HepG2 (cell line): ENCODE results near the gene TLCD1. TPM values are rescaled to one million over a fixed set of nuclear protein-coding genes. Genes with fewer than 3 reads are reported as not detected.

ENCODE experiments used
- AHR ChIP-seq: IDR thresholded peaks from 2 replicates; pipeline ENCODE4 v1.6.1; 2018; ENCODE audit warnings: missing genetic modification reagents, missing compliant biosample characterization
- CHD2 ChIP-seq: IDR thresholded peaks from 2 replicates; pipeline ENCODE4 v1.6.1; 2011; ENCODE audit warnings: low read depth, low read length, improper control_type of control experiment
- FOXC1 ChIP-seq: sonication (generic); formaldehyde crosslinking; IDR thresholded peaks from 2 replicates; pipeline ENCODE4 v1.8.0; 2022; ENCODE audit warnings: mild to moderate bottlenecking, missing genetic modification reagents, borderline replicate concordance
- GABPA ChIP-seq, 2 experiments: IDR thresholded peaks; 2 replicates each; pipeline ENCODE4 v1.6.1; 2011 to 2016; ENCODE audit warnings: low read depth in 2 of 2, low read length in 1 of 2, missing biosample characterization in 1 of 2, missing genetic modification characterization in 1 of 2
- GATAD2A ChIP-seq: IDR thresholded peaks from 2 replicates; pipeline ENCODE4 v1.6.1; 2016
- HES4 ChIP-seq: sonication (generic); formaldehyde crosslinking; IDR thresholded peaks from 2 replicates; pipeline ENCODE4 v1.9.0; 2021; ENCODE audit warnings: mild to moderate bottlenecking, missing genetic modification reagents, borderline replicate concordance
- HMGA1 ChIP-seq: sonication (generic); formaldehyde crosslinking; conservative IDR thresholded peaks from 2 replicates; pipeline ENCODE4 v1.4.0; 2020; ENCODE audit warnings: missing genetic modification reagents
- HOXA3 ChIP-seq: sonication (generic); formaldehyde crosslinking; IDR thresholded peaks from 2 replicates; pipeline ENCODE4 v1.5.0; 2020; ENCODE audit warnings: missing genetic modification reagents
- KDM6A ChIP-seq: IDR thresholded peaks from 2 replicates; pipeline ENCODE4 v1.6.1; 2016; ENCODE audit warnings: low read depth
- MXI1 ChIP-seq: IDR thresholded peaks from 3 replicates; pipeline ENCODE4 v1.6.1; 2012; ENCODE audit warnings: low read depth, low read length, inconsistent platforms, borderline replicate concordance
- NFIC ChIP-seq: IDR thresholded peaks from 2 replicates; pipeline ENCODE4 v1.6.1; 2012; ENCODE audit warnings: mild to moderate bottlenecking, low read length, inconsistent platforms
- PHF20 ChIP-seq: sonication (generic); formaldehyde crosslinking; IDR thresholded peaks from 2 replicates; pipeline ENCODE4 v1.5.0; 2020; ENCODE audit warnings: mild to moderate bottlenecking, missing genetic modification reagents
- SIN3A ChIP-seq: IDR thresholded peaks from 2 replicates; pipeline ENCODE4 v1.6.1; 2011; ENCODE audit warnings: low read depth, mild to moderate bottlenecking, control low read depth, low read length, borderline replicate concordance
- TMF1 ChIP-seq: sonication (generic); formaldehyde crosslinking; IDR thresholded peaks from 2 replicates; pipeline ENCODE4 v1.8.1; 2022; ENCODE audit warnings: low read depth, missing genetic modification reagents
- ZGPAT ChIP-seq: IDR thresholded peaks from 2 replicates; pipeline ENCODE4 v1.6.1; 2016; ENCODE audit warnings: mild to moderate bottlenecking
- ZNF274 ChIP-seq: sonication (generic); formaldehyde crosslinking; IDR thresholded peaks from 2 replicates; pipeline ENCODE4 v1.5.1; 2020; ENCODE audit warnings: mild to moderate bottlenecking, missing genetic modification reagents
- ZNF709 ChIP-seq: sonication (generic); formaldehyde crosslinking; IDR thresholded peaks from 2 replicates; pipeline ENCODE4 v1.5.0; 2020; ENCODE audit warnings: mild to moderate bottlenecking, missing genetic modification reagents
- ZNF768 ChIP-seq: sonication (generic); formaldehyde crosslinking; IDR thresholded peaks from 2 replicates; pipeline ENCODE4 v1.4.0; 2020; ENCODE audit warnings: missing genetic modification reagents
- polyA plus RNA-seq, 8 experiments: library from polyadenylated mRNA; depleted of rRNA in 3 of 8; stranded (reverse) in 7 of 8; unstranded in 1 of 8; fragments of >200 nt; fragmentation: Illumina TruSeq in 4 of 8; extraction: Trizol in 4 of 8; gene quantifications; 2 replicates each; pipeline versions ENCODE4 v1.2.1 to v1.2.3, GENCODE V29; 2011 to 2016; ENCODE audit warnings: low read depth in 4 of 8, missing spikeins in 1 of 8, mixed read lengths in 1 of 8; ENCODE audit not compliant: insufficient read depth in 1 of 8
- total RNA-seq, 5 experiments: library from RNA; depleted of rRNA; stranded (reverse); fragments of >200 nt; fragmentation: Illumina TruSeq; extraction: Trizol; gene quantifications; 2 replicates each; pipeline ENCODE4 v1.2.3, GENCODE V29; 2016; ENCODE audit warnings: low read depth in 1 of 5
- TF ChIP-seq, protein P1 (sequence below): sonication (generic); formaldehyde crosslinking; IDR thresholded peaks from 2 replicates; pipeline ENCODE4 v1.5.1; 2020; ENCODE audit warnings: missing genetic modification reagents, mild to moderate bottlenecking, borderline replicate concordance
- TF ChIP-seq, protein P2 (sequence below): sonication (generic); formaldehyde crosslinking; IDR thresholded peaks from 2 replicates; pipeline ENCODE4 v1.8.1; 2022; ENCODE audit warnings: mild to moderate bottlenecking, missing genetic modification reagents
- TF ChIP-seq, protein P3 (sequence below): sonication (generic); formaldehyde crosslinking; IDR thresholded peaks from 2 replicates; pipeline ENCODE4 v1.5.1; 2020; ENCODE audit warnings: missing genetic modification reagents, mild to moderate bottlenecking, borderline replicate concordance
- TF ChIP-seq, protein P4 (sequence below): IDR thresholded peaks from 2 replicates; pipeline ENCODE4 v1.6.1; 2016; ENCODE audit warnings: low read depth, control low read depth

TLCD1 gene
- total and polyA plus RNA-seq, 2 of the 13 experiments (the other 11 are each of a cell fraction or from before 2014, with no cell fraction given), result 14.9 to 19.6 TPM

DNA sequence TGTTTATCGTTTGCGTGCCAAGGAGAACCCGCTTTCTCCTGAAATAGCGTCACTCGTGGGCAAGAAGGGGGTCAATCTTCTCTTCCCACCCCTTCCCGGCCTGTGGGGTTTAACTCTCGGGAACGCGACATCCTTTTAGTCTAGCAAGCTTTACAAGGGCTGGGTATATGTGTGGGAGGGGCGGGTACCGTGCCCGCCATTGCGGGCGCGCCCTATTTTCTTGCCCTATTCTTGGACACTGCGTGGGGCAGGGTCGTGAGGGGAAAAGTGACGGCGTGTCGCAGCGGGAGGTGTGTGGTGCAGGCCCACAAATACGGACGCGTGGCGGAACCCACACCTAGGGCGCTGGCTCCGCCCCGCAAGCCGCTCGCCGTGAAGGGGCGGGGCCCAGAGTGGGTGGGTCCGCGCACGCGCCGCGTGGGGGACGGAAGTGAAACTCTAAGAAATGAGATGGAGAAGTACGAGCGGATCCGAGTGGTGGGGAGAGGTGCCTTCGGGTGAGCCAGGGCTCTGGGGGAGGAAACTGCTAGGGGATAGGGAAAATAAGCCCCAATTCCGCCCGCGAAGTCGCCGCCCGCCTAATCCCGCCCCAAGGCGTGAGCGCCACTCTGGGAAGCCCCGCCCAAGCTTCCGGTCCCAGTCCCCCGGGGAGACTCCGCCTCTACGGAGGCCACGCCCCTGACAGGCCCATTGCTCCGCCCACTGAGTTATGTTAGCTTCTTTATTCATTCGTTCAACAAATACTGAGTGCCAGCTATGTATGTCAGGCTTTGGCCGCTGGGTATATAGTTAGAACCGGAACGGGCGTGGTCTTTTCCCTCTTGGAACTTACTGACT lies 2.5 kb upstream of the TLCD1 start, which contains the start of gene NEK8 (continued):
- TF ChIP-seq ZGPAT (CRISPR knock-in tag) (no peak), KDM6A (CRISPR knock-in tag) (no peak), HMGA1 (CRISPR knock-in tag) (no peak), NFIC (0 out of 2 replicates have a peak, but pooled peaks have one; percentile 27), TMF1 (CRISPR knock-in tag) (peak; percentile 50; the same call in 1 of the 2 replicates), SIN3A (0 out of 2 replicates have a peak, but pooled peaks have one; percentile 30), HOXA3 (CRISPR knock-in tag) (peak; percentile 56), AHR (CRISPR knock-in tag) (0 out of 2 replicates have a peak, but pooled peaks have one; percentile 9), ZNF274 (CRISPR knock-in tag) (no peak), CHD2 (no peak), PHF20 (CRISPR knock-in tag) (peak; percentile 65), ZNF768 (CRISPR knock-in tag) (peak; percentile 30; the same call in 1 of the 2 replicates), HES4 (CRISPR knock-in tag) (peak; percentile 79; the same call in 1 of the 2 replicates), GATAD2A (CRISPR knock-in tag) (0 out of 2 replicates have a peak, but pooled peaks have one; percentile 9), FOXC1 (peak; percentile 40; the same call in 1 of the 2 replicates), GABPA (IDR thresholded peaks at IDR 0.05; ENCODE audit: low read depth, low read length) (peak; percentile 50), GABPA (CRISPR knock-in tag; IDR thresholded peaks at IDR 0.05; ENCODE audit: low read depth) (peak; percentile 84), MXI1 (peak; percentile 62; the same call in 1 of the 3 replicates), ZNF709 (CRISPR knock-in tag) (peak; percentile 63; the same call in 1 of the 2 replicates)
- TF ChIP-seq, protein P1, sequence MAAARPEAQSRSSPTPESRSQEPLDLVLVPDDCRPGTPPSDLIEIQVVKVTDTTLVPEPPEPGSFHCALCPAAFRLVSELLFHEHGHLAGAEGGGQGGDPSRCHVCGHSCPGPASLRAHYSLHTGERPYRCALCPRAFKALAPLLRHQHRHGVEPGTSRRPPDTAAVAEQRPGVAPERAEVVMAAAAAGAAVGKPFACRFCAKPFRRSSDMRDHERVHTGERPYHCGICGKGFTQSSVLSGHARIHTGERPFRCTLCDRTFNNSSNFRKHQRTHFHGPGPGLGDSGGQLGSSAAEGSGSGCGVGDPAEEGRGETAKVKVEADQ (CRISPR knock-in tag), result 0 out of 2 replicates have a peak, but pooled peaks have one; percentile 27
- TF ChIP-seq, protein P2, sequence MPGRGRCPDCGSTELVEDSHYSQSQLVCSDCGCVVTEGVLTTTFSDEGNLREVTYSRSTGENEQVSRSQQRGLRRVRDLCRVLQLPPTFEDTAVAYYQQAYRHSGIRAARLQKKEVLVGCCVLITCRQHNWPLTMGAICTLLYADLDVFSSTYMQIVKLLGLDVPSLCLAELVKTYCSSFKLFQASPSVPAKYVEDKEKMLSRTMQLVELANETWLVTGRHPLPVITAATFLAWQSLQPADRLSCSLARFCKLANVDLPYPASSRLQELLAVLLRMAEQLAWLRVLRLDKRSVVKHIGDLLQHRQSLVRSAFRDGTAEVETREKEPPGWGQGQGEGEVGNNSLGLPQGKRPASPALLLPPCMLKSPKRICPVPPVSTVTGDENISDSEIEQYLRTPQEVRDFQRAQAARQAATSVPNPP (CRISPR knock-in tag), result no peak
- TF ChIP-seq, protein P3, sequence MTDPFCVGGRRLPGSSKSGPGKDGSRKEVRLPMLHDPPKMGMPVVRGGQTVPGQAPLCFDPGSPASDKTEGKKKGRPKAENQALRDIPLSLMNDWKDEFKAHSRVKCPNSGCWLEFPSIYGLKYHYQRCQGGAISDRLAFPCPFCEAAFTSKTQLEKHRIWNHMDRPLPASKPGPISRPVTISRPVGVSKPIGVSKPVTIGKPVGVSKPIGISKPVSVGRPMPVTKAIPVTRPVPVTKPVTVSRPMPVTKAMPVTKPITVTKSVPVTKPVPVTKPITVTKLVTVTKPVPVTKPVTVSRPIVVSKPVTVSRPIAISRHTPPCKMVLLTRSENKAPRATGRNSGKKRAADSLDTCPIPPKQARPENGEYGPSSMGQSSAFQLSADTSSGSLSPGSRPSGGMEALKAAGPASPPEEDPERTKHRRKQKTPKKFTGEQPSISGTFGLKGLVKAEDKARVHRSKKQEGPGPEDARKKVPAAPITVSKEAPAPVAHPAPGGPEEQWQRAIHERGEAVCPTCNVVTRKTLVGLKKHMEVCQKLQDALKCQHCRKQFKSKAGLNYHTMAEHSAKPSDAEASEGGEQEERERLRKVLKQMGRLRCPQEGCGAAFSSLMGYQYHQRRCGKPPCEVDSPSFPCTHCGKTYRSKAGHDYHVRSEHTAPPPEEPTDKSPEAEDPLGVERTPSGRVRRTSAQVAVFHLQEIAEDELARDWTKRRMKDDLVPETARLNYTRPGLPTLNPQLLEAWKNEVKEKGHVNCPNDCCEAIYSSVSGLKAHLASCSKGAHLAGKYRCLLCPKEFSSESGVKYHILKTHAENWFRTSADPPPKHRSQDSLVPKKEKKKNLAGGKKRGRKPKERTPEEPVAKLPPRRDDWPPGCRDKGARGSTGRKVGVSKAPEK (CRISPR knock-in tag), result peak; percentile 43; the same call in 1 of the 2 replicates
- TF ChIP-seq, protein P4, sequence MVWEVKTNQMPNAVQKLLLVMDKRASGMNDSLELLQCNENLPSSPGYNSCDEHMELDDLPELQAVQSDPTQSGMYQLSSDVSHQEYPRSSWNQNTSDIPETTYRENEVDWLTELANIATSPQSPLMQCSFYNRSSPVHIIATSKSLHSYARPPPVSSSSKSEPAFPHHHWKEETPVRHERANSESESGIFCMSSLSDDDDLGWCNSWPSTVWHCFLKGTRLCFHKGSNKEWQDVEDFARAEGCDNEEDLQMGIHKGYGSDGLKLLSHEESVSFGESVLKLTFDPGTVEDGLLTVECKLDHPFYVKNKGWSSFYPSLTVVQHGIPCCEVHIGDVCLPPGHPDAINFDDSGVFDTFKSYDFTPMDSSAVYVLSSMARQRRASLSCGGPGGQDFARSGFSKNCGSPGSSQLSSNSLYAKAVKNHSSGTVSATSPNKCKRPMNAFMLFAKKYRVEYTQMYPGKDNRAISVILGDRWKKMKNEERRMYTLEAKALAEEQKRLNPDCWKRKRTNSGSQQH (CRISPR knock-in tag), result no peak
